ENCODE data around the gene CSTF2T.

DNA sequence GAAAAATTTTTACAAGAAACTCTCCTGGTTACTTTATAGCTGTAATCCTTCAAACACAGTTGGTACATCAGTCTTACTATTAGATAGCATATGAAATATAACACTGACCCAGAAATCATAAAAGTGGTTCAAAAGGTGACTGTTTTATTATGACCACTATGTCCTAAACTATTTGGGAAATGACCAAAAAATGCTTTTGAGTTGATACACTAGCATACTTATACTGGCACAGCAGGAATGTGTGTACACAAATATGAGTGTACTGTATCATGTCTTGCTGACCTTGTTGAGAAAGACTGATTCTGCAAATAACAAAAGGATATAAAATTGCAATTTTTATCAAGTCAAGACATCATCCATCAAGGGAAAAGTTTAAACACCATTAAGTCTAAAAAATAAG is 24.3 kb downstream of the CSTF2T start:
- no peak for TF ChIP-seq CTCF (IDR thresholded peaks at IDR 0.05)
- no peak for TF ChIP-seq POLR2A (IDR thresholded peaks at IDR 0.05)

Data from testis (tissue), 2 donors.